Superior temporal gyrus (tissue), 1 donor: Measurements from ENCODE around the gene NAALADL2.
"Not testable (repeated sequence)": the region's sequence is repeated elsewhere in the genome, so short reads cannot be mapped to it uniquely, and the experiment has no call there.

ENCODE experiments used
- DNase-seq: peaks from one replicate; pipeline ENCODE4 v3.0.0-alpha.2; 2016; ENCODE audit errors: extremely low spot score

The NAALADL2 gene

GRCh38 chr3:175746308-175746707 is 887.2 kb downstream of the NAALADL2 start:
- no peak for DNase-seq

DNA sequence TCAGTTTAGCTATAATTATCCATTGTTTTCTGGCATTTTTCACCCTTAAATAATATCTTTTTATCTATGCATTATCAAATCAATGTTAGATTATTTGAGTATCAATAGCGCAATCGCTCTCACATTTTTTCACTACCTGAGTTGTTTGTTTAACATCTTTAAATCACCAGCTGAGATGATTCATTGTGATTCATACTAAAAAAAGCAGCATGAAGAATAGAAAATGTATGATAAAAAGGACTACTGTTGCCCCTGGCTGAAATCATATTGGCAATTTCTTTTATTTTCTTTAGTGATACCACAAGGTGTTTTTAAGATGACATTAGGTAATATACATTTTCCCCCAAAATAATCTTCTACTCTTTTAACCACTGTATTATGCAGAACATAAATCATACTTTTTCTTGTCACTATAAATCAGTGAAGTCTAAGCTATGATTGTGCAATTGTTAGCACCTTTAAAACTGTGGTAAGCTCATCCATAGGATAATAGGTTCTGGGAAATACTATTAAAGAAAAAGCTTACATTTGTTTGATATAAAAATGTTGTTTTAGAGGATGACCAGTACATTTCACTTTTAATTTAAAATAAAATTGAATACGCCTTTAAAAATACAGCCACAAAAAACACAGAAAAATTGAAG is 889.1 kb downstream of the NAALADL2 start:
- no peak for DNase-seq

- no peak for DNase-seq
Measured at GRCh38 chr3:175749981-175750380, 890.8 kb downstream of the NAALADL2 start.

DNA sequence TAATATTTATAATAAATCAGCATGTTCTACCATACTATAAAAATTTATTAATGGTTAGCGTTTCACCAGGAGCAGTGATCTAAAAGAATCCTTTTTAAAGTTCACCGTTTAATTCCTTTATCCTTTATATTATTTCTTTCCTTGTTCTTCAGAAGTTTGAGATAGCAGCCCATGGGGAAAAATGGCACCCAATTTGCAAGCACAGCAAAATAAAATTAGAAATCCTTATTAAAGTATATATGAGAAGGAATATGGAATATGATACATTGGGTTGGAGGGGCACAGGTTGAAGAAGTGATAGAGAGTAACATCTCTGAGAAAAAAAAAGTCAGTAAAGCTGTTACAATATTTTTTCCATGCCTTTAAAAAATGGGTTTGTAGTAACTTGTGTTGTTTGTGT is 892.0 kb downstream of the NAALADL2 start:
- DNase-seq = no peak

DNA sequence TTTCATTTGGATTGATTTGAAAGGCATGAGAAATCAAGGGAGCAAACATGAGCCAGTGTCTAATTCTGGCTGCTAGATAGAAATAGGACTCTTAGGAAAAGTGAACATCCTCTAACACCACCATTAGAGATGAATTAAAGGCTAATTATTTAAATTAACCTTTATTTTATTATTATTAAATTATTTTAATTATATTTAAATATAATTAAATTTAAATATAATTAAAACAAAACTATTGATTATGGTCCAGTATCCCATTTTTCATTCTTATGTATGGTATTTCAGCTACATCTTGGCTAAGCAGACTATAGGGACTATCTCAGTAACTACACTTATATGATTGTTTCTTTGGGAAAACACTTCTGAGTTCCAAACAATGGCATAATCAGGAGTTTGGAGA is 904.8 kb downstream of the NAALADL2 start:
- DNase-seq = no peak

- no peak for DNase-seq
Measured at GRCh38 chr3:175764722-175765121, 905.6 kb downstream of the NAALADL2 start.

DNA sequence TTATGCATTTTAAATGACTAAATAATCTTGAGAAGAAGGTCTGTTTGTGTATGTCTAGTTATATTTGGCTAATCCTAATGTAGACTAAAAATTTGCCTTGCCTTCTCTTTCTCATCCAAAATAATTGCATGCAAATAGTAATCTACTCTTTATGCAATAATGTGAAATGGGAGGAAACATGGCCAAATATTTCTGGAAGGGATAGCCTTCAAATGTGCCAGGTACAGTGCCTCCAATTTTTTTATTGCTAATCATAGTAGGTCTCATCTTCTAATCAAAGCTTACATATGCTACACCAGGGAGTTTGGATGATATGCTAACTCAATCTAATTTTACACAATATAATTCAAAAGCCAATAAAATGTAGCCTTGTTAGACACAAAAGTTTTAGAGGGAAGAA is 911.3 kb downstream of the NAALADL2 start:
- no peak for DNase-seq

GRCh38 chr3:175777495-175777894 is 918.4 kb downstream of the NAALADL2 start:
- no peak for DNase-seq

DNA sequence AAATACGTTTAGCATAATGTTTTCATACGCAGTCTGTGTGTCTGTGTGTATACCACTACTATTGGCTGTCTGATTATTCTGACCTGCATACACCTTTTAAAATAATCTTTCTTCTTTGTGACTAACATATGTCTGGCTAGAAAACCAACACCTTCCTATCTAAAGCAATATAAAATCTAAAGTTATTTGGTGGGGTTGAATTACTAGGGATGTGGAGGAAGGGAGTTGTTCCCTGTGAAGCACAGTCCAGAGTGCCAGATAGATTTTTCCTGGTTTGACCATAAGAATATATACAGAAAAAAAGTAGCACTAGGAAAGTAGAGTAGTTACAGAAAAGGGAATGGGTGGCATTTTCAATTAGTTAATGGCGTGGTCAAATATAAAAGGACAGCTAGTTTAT is 918.8 kb downstream of the NAALADL2 start:
- no peak for DNase-seq

GRCh38 chr3:175778994-175779393 is 919.9 kb downstream of the NAALADL2 start:
- DNase-seq = no peak

DNA sequence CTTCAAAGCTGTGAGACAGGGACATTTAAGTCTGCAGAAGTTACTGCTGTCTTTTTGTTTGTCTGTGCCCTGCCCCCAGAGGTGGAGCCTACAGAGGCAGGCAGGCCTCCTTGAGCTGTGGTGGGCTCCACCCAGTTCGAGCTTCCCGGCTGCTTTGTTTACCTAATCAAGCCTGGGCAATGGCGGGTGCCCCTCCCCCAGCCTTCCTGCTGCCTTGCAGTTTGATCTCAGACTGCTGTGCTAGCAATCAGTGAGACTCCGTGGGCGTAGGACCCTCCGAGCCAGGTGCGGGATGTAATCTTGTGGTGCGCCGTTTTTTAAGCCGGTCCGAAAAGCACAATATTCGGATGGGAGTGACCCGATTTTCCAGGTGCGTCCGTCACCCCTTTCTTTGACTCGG is 928.0 kb downstream of the NAALADL2 start:
- DNase-seq = not testable (repeated sequence)

DNA sequence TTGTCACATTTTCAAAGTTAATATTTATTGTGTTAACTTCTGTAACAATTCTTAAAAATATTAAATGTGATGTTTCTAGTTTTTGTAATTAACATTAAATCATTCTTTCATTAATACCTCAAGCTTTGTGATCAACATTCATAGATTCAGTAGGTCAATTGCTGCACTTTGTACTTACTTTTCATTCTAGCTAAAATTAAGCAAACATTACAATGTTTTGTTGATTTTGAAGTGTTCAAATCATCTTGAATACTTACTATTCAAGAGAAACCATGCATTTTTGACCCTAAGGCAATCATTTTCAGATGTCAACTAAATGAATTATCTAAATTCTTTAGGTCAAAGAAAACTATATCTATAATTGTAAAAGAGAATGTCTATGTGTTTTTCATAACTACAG is 933.1 kb downstream of the NAALADL2 start:
- DNase-seq = no peak

- DNase-seq = no peak
Measured at GRCh38 chr3:175798326-175798725, 939.2 kb downstream of the NAALADL2 start.

- no peak for DNase-seq
Measured at GRCh38 chr3:175805825-175806224, 946.7 kb downstream of the NAALADL2 start.

DNA sequence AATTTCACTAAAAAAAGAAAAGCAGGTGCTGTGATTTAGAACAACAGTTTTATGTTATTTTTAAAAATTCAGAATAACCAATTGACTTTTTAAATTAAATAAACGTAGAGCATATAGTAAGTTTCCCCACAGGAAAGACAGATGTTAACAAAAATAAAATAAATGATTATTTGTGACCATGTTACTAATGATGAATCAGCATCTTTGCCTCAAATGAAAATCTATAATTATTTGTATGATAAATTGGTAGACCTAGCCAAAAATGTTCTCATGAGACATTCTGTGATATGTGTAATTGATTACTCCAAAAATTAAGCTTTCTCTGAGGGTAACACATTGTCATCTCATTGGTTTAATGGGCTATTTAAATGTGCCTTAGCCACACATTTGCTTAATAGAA is 948.0 kb downstream of the NAALADL2 start:
- no peak for DNase-seq

- no peak for DNase-seq
Measured at GRCh38 chr3:175818811-175819464, 959.8 kb downstream of the NAALADL2 start.

DNA sequence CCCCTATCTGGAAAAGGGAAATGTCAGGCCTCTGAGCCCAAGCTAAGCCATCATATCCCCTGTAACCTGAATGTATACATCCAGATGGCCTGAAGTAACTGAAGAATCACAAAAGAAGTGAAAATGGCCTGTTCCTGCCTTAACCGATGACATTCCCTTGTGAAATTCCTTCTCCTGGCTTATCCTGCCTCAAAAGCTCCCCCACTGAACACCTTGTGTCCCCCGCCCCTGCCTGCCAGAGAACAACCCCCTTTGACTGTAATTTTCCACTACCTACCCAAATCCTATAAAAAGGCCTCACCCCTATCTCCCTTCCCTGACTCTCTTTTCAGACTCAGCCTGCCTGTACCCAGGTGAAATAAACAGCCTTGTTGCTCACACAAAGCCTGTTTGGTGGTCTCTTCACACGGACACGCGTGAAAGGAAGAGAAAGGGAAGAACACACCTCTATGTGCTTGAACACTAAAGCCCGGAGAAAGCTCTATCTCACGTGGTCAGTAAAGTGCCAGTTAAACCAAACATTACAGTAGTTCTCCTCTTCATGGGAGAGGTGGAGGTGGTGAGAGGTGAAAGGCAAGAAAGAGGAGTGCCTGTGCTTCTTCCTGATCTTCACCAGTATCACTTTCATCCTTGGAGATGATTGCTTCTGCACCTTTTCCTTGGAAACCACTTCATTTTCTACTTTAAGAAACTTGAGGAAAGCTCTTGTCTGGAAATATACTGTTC is 963.8 kb downstream of the NAALADL2 start:
- not testable (repeated sequence) for DNase-seq

- DNase-seq = not testable (repeated sequence)
Measured at GRCh38 chr3:175825016-175825580, 966.0 kb downstream of the NAALADL2 start.

DNA sequence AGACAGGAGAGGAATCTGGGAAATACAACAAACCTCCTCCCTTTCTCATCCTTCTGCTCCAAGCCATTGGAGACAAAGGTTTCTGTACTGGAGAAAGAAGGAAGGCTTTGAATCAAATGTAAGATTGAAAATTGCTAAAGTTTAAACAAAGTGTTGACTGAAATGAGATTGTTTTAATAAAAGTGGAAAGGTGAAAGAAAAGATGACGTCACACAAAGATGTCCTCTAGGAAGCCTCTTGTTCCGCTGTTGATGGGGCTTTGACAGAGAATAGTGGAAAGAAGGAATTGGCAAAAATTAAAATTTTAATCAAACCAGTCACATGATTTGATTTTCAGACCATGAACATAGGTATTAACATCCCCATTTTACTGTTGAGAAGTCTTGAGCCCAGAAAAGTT is 967.6 kb downstream of the NAALADL2 start:
- no peak for DNase-seq

DNA sequence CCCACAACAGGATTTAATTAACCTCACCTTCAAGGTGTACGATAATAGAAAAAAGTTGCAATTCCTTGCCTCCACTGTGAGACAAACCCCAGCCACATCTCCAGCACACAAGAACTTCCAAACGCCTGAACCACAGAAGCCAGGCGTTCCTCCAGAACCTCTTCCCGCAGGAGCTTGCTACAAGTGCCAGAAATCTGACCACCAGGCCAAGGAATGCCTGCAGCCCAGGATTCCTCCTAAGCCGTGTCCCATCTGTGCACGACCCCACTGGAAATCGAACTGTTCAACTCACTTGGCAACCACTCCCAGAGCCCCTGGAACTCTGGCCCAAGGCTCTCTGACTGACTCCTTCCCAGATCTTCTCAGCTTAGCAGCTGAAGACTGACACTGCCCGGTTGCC is 970.7 kb downstream of the NAALADL2 start:
- not testable (repeated sequence) for DNase-seq

- DNase-seq = not testable (repeated sequence)
Measured at GRCh38 chr3:175835763-175836162, 976.6 kb downstream of the NAALADL2 start.

- no peak for DNase-seq
Measured at GRCh38 chr3:175836617-175837016, 977.5 kb downstream of the NAALADL2 start.

GRCh38 chr3:175837962-175838361 is 978.8 kb downstream of the NAALADL2 start:
- no peak for DNase-seq
